ENCODE measurements around the gene EIPR1.
"Not testable (repeated sequence)": the region's sequence is repeated elsewhere in the genome, so short reads cannot be mapped to it uniquely, and the experiment has no call there.

The EIPR1 gene

DNA sequence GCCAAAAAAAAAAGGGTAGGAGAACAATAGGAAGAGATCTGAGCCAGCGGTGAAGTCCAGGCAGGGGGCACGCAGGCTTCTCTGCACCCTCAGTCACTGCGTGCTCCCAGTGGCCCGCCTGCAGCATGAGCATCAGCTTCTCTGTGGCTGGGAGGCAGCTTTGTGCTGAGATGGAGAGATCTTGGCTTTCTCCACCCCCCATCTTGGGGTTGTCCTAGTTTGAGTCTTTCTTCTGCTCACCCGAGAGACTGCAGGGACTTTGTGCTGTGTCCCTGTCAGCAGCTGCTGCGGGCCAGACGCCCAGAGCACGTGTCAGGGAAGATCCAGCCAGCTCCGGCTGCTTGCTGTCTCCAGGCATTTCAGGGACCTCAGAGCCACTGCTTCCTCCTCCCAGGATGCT lies 22.2 kb upstream of the EIPR1 start:
- peak; percentile 32 for DNase-seq

DNA sequence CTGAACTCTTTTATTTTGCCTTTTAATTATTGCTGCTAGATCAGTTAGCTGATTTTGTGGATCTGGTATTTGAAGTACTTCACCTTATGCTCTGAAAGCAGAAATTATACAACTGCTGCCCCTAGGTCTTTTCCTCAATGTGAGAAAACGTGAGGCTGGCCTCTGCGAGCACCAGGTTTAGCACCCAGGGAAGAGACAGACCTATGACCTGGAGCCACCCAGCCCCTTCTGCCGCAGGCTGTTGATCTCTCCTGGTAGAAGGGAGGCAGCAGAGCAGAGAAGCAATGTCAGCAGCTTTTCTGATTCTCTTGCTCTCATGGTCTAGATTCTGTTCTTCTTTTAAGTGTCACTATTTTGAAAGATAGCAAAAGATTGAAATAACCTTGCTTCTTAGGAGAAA lies 21.8 kb upstream of the EIPR1 start:
- no peak for DNase-seq

GRCh38 chr2:3398857-3399256 lies 21.2 kb upstream of the EIPR1 start:
- DNase-seq: no peak

DNA sequence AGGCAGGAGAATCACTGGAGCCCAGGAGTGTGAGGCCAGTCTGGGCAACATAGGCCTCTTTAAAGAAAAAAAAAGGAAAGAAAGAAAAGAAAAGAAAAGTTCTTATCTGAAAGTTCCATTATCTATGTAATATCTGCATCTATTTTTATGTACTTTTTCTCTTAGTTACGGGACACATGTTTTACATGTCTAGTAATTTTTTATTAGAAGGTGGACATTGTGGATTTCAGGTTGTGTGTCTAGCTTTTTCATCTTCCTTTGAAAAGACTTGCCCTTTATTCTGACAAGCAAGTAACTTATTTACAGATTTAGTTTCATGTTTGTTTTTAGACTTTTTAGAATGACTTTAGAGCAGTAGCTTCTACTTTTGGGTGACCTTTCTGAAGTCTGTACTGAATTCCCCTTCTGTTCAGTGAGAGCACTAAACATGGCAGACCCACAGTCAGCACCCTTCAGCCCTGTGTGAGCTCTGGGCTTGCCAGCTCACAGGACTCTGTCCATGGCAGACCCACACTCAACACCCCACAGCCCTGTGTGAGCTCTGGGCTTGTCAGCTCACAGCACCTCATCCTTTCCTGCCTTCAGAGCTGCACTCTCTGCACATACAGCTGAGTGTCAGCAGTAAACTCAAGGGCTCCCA lies 19.4 kb upstream of the EIPR1 start:
- DNase-seq: no peak

- DNase-seq: no peak
Measured at GRCh38 chr2:3392216-3392615, 14.6 kb upstream of the EIPR1 start.

GRCh38 chr2:3390041-3390440 lies 12.4 kb upstream of the EIPR1 start:
- no peak for DNase-seq

DNA sequence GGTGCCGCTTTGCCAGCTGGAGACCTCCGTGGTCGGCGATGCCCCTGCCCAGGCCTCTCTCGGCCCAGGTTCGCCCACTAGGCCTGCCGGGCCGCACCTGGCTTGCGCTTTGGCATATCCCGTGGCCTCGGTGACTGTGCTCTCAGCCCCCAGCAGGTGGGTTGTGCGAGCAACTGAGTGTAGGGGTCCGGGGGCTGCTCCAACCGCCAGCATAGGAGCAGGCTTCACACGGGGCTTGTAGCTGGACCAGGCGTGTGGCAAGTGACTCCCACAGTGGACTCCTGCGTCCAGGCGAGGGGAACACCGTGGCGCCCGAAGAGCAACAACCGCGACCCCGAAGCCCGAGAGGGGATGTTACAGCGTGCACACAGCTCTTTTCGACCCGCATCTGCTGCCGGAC lies 11.6 kb upstream of the EIPR1 start:
- no peak for DNase-seq

DNA sequence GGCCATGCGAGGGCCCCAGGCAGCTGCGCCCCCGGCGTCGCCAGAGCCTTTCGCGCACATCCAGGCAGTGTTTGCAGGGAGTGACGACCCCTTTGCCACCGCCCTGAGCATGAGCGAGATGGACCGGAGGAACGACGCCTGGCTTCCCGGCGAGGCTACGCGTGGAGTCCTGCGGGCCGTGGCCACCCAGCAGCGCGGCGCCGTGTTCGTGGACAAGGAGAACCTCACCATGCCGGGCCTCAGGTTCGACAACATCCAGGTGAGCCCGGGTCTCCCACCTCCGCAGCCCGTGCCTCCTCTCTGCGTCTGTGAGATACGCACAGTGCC lies 10.8 kb upstream of the EIPR1 start:
- no peak for DNase-seq

DNA sequence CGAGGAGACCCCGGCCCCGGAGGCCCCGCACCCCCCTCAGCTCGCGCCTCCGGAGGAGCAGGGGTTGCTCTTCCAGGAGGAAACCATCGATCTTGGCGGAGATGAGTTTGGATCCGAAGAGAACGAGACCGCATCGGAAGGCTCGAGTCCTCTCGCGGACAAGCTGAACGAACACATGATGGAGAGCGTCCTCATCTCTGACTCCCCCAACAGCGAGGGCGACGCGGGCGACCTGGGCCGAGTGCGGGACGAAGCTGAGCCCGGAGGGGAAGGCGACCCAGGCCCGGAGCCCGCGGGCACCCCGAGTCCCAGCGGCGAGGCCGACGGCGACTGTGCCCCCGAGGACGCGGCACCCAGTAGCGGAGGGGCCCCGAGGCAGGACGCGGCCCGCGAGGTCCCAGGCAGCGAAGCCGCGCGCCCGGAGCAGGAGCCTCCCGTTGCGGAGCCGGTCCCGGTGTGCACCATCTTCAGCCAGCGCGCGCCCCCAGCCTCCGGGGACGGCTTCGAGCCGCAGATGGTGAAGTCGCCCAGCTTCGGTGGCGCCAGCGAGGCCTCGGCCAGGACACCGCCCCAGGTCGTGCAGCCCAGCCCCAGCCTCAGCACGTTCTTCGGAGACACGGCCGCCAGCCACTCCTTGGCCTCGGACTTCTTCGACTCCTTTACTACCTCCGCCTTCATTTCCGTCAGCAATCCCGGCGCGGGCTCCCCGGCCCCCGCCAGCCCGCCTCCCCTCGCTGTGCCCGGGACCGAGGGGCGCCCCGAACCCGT lies 10.2 kb upstream of the EIPR1 start:
- no peak for DNase-seq

DNA sequence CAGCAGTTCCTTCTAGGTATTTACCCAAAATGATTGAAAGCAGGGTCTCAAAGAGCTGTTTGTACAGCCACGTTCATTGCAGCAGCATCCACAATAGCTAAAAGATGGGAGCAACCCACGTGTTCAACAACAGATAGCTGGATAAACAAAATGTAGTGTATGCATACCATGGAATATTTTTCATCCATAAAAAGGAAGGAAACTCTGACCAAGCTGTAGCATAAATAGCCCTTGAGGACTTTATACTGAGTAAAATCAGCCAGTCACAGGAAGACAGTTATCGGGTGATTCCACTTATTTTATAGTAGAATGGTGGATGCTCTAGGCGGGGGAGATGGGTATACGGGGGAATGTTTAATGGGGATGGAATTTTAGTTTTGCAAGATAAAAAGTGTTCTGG lies 9.4 kb upstream of the EIPR1 start:
- DNase-seq: no peak

- DNase-seq: no peak
Measured at GRCh38 chr2:3386448-3386958, 8.9 kb upstream of the EIPR1 start.

- DNase-seq: peak; percentile 96
Measured at GRCh38 chr2:3379647-3380534, 2.3 kb upstream of the EIPR1 start, which contains the start of gene TRAPPC12. TSS of gene TRAPPC12 (plus strand) at chr2:3379694. CDS start at chr2:3387624, 7,930 bp downstream.

- DNase-seq: no peak
Measured at GRCh38 chr2:3379339-3379646, 1.7 kb upstream of the EIPR1 start.

DNA sequence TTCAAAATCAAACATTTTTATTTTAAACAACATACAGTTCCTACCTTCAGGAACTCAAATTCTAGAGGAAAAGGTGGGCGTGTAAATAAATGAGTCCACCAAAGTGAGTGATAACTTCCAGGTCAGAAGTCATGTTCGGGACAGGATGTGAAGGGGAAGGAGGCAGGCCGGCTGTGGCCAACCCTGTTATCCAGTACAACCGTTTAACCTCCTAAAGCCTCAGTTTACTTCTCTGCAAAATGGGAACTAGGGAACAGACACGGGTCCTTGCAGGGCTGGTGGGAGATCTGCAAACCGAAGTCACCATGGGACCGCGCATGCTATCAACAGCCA lies 373 bp downstream of the EIPR1 start:
- DNase-seq: no peak

DNA sequence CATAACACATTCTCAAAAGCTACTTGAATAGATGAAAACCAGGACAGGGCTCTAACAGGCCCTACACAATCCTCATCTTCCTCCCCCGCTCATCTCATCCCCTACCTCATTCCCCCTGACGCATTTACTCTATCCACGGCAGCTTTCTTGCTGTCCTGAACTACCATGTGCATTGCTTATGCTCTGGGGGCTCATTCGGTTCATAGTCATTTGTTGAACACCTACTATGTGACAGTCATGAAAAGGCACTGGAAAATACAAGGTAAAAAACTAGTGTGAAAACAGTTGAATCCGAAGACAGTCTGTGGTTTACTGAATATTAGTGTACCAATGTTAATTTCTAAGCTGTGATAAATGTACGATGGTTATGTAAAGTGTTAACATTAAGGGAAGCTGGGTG lies 797 bp downstream of the EIPR1 start:
- DNase-seq: no peak

DNA sequence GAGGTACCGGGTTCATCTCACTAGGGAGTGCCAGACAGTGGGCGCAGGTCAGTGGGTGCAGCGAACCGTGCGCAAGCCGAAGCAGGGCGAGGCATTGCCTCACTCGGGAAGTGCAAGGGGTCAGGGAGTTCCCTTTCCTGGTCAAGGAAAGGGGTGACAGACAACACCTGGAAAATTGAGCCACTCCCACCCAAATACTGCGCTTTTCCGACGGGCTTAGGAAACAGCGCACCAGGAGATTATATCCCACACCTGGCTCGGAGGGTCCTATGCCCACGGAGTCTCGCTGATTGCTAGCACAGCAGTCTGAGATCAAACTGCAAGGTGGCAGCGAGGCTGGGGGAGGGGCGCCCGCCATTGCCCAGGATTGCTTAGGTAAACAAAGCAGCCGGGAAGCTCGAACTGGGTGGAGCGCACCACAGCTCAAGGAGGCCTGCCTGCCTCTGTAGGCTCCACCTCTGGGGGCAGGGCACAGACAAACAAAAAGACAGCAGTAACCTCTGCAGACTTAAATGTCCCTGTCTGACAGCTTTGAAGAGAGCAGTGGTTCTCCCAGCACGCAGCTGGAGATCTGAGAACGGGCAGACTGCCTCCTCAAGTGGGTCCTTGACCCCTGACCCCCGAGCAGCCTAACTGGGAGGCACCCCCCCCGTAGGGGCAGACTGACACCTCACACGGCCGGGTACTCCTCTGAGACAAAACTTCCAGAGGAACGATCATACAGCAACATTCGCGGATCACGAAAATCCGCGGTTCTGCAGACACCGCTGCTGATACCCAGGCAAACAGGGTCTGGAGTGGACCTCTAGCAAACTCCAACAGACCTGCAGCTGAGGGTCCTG lies 8.1 kb downstream of the EIPR1 start:
- not testable (repeated sequence) for DNase-seq

DNA sequence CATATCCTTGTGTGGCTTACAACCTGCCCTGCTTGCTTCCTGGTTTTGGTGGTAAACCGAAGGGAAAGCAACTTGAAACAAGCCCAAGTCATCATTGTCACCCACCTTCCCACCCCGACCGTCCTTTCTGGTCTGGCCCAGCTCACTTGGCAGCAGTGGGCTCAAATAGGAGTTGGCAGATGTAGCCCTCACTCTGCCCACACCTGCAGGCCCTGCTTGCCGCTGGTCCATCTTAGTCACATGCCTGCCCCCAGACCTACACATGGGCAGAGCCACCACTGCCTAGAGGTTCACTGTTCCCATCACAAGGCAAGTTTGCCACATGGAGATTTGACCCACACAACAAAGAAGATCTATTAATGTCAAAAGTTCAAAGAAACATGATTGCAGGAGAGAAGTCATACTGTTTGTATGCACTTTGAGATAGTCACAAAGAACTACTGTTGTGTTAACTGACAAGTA lies 9.3 kb downstream of the EIPR1 start:
- DNase-seq: no peak

GRCh38 chr2:3365219-3365618 lies 12.4 kb downstream of the EIPR1 start:
- DNase-seq: no peak

DNA sequence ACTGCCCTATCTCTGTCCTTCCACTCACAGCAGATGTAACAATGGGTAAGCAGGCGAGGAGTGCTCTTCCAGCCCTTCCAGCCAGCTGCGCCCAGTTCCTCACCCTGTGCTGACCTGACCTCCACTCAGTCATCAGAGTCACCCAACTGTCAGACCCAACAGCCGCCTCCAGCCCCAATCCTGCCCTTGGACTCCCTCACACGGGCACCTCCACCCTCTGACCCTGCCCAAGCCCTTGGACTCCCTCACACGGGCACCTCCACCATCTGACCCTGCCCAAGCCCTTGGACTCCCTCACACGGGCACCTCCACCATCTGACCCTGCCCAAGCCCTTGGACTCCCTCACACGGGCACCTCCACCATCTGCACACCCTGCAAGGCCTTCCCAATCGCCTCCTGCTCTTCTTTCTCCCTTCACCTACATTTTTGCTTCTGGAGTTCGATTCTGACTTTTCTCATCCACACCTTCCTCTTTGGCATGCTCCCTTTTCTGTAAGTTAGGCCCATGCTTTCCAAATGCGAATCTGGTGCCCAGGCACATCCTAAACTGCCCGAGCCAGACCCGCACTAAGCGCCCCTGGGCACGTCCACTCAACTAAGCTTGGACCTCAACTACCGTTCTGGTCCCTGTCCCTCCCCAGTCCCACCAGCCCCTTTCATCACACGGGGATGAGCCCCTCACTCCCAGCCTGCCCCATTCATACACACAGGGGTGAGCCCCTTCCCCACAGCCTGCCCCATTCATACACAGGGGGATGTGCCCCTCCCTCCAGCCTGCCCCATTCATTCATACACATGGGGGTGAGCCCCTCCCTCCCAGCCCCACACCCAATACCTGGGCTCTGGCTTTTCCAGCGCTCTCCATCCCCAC lies 15.9 kb downstream of the EIPR1 start:
- DNase-seq: no peak

GRCh38 chr2:3357926-3358325 lies 19.7 kb downstream of the EIPR1 start:
- no peak for DNase-seq

DNA sequence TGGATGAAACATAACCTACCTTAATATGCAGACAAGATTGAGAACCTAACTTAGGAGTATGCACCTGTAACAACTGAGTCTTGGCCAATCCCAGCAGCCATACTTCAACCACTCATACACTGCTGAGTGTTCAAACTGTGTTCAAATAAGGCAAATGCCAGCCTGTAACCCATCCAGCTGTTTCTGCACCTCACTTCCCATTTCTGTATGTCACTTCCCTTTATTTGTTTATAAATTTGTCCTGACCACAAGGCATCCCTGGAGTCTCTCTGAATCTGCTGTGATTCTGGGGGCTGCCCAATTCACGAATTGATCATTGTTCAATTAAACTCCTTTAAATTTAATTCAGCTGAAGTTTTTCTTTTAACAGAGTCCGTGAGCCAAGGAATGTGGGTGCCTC lies 20.2 kb downstream of the EIPR1 start:
- not testable (repeated sequence) for DNase-seq

DNA sequence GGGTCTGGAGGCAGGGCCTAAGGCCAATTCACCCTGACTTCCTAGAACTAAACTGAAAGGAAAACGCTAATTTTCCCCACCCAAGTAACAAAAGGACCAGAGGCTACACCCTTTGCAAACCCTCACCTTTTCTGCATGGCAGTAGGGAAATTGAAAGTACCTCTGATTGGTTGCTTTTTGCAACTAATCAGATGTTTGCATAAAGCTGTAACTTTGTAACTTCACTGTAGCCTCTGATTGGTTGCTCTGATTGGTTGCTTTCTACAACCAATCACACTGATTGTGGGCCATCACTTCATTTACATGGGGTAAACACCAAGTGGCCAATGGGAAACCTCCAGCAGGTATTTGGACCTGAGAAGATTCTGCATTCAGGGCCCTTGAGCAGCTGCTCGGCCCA lies 20.8 kb downstream of the EIPR1 start:
- no peak for DNase-seq

All from activated CD8-positive, alpha-beta memory T cell treated with anti-CD3 and anti-CD28 coated beads, Interleukin-2, amount 50 U/mL, for 48 hours (primary cell).